HG02763 (cell line): ENCODE results near the gene IQCK.

ENCODE experiments used
- ATAC-seq: cut with Tn5 transposase; IDR thresholded peaks from one replicate; pipeline ENCODE4 v1.9.1; 2021; ENCODE audit warnings: mild to moderate bottlenecking, moderate library complexity; ENCODE audit not compliant: unreplicated experiment

Gene IQCK

GRCh38 chr16:19698480-19699465 is 19.3 kb upstream of the IQCK start:
- no peak for ATAC-seq

- ATAC-seq, result no peak
Observed at GRCh38 chr16:19699472-19699871, 18.6 kb upstream of the IQCK start.

GRCh38 chr16:19700319-19700781 is 17.7 kb upstream of the IQCK start:
- no peak for ATAC-seq

- ATAC-seq, result no peak
Observed at GRCh38 chr16:19701091-19701490, 17.0 kb upstream of the IQCK start.

- no peak for ATAC-seq
Observed at GRCh38 chr16:19703172-19703889, 14.7 kb upstream of the IQCK start.

GRCh38 chr16:19704321-19705145 is 13.5 kb upstream of the IQCK start:
- ATAC-seq, result no peak

GRCh38 chr16:19705146-19705501 is 12.9 kb upstream of the IQCK start:
- no peak for ATAC-seq

- ATAC-seq, result no peak
Observed at GRCh38 chr16:19705843-19706242, 12.2 kb upstream of the IQCK start.

GRCh38 chr16:19706846-19707245 is 11.2 kb upstream of the IQCK start:
- ATAC-seq, result no peak

GRCh38 chr16:19707569-19708295 is 10.3 kb upstream of the IQCK start:
- ATAC-seq, result no peak

- ATAC-seq, result no peak
Observed at GRCh38 chr16:19708296-19709205, 9.5 kb upstream of the IQCK start.

- no peak for ATAC-seq
Observed at GRCh38 chr16:19709381-19710136, 8.5 kb upstream of the IQCK start.

- no peak for ATAC-seq
Observed at GRCh38 chr16:19710191-19710908, 7.7 kb upstream of the IQCK start.

GRCh38 chr16:19710991-19711545 is 7.0 kb upstream of the IQCK start:
- ATAC-seq, result no peak

- ATAC-seq, result no peak
Observed at GRCh38 chr16:19711643-19712042, 6.4 kb upstream of the IQCK start.

- no peak for ATAC-seq
Observed at GRCh38 chr16:19712418-19713058, 5.5 kb upstream of the IQCK start.

- no peak for ATAC-seq
Observed at GRCh38 chr16:19713697-19714096, 4.4 kb upstream of the IQCK start.
